Caco-2 (cell line): ENCODE measurements around the gene RUNX1. TPM values are rescaled to one million over a fixed set of nuclear protein-coding genes. Genes with fewer than 3 reads are reported as not detected.
A peak's percentile ranks its signal among the peaks of the same experiment; 100 is the strongest.

Experiments used
- BruUV-seq: library from RNA; stranded (reverse); fragments of 400-500 nt; replicated peaks from 2 replicates; lab custom pipeline; 2021; lab: Mats Ljungman, UMichigan
- CTCF ChIA-PET: fragments of 300-600 bp; sonication (Branson Sonifier 250); formaldehyde crosslinking; loops from one replicate; lab custom pipeline; 2022; ENCODE audit warnings: antibody characterized with exemption; lab: Charles Lee
- POLR2A ChIA-PET: fragments of 300-600 bp; sonication (Branson Sonifier 250); formaldehyde crosslinking; loops from one replicate; lab custom pipeline; 2022; ENCODE audit warnings: antibody characterized with exemption; lab: Charles Lee
- DNase-seq, 2 experiments: peaks; one replicate each; pipeline versions ENCODE4 v3.0.0 to v3.0.0-alpha.2; 2020 to 2022
- H3K27me3 ChIP-seq: replicated peaks from 2 replicates; pipeline ENCODE4 v1.6.0; 2011; ENCODE audit warnings: low read length; ENCODE audit not compliant: control insufficient read depth, insufficient read depth
- H3K36me3 ChIP-seq: 2 replicates; pipeline ENCODE4 v1.5.1; 2011; ENCODE audit warnings: low read length; ENCODE audit not compliant: control insufficient read depth, insufficient read depth
- H3K4me1 ChIP-seq: fragments of 250-450 bp; sonication (Bioruptor Pico); 2 replicates; pipeline ENCODE4 v1.5.1; 2020; ENCODE audit warnings: mild to moderate bottlenecking
- H3K4me3 ChIP-seq: 2 replicates; pipeline ENCODE4 v1.5.1; 2011; ENCODE audit warnings: low read depth, mild to moderate bottlenecking, control low read depth, low read length
- H3K9me3 ChIP-seq: fragments of 250-450 bp; sonication (Bioruptor Pico); 2 replicates; pipeline ENCODE4 v1.5.1; 2020; ENCODE audit warnings: mild to moderate bottlenecking, moderate library complexity
- H3K27ac Mint-ChIP-seq: one replicate; pipeline ENCODE4 v1.8.0; 2022; ENCODE audit warnings: mixed read lengths; ENCODE audit not compliant: unreplicated experiment
- H3K27me3 Mint-ChIP-seq: one replicate; pipeline ENCODE4 v1.8.0; 2022; ENCODE audit warnings: mixed read lengths; ENCODE audit not compliant: insufficient read depth, unreplicated experiment
- H3K36me3 Mint-ChIP-seq: one replicate; pipeline ENCODE4 v1.8.0; 2022; ENCODE audit warnings: mild to moderate bottlenecking, mixed read lengths; ENCODE audit not compliant: insufficient read depth, unreplicated experiment
- H3K4me1 Mint-ChIP-seq: one replicate; pipeline ENCODE4 v1.8.0; 2022; ENCODE audit warnings: low read depth, mixed read lengths; ENCODE audit not compliant: unreplicated experiment
- H3K4me3 Mint-ChIP-seq: one replicate; pipeline ENCODE4 v1.8.0; 2022; ENCODE audit warnings: mild to moderate bottlenecking, moderate library complexity, mixed read lengths; ENCODE audit not compliant: unreplicated experiment
- H3K9me3 Mint-ChIP-seq: one replicate; pipeline ENCODE4 v1.8.0; 2022; ENCODE audit warnings: mixed read lengths; ENCODE audit not compliant: unreplicated experiment
- CTCF ChIP-seq, 2 experiments: fragments of 200-600 bp in 1 of 2; IDR thresholded peaks; 1 replicate in 1 of 2; 2 replicates in 1 of 2; pipeline versions ENCODE4 v1.5.1 to v1.8.0; 2011 to 2022; ENCODE audit warnings: antibody characterized with exemption in 1 of 2, control low read depth in 1 of 2, inconsistent platforms in 1 of 2, low read depth in 1 of 2, low read length in 1 of 2, mild to moderate bottlenecking in 1 of 2, moderate library complexity in 1 of 2; ENCODE audit not compliant: insufficient read depth in 1 of 2, severe bottlenecking in 1 of 2, unreplicated experiment in 1 of 2
- intact Hi-C: fragments of 100-400 bp; cut with micrococcal nuclease; formaldehyde crosslinking; loops from one replicate; pipeline ENCODE4 v1.10.0; 2022; ENCODE audit not compliant: unreplicated experiment
- total RNA-seq: library from RNA; stranded (reverse); gene quantifications from 2 replicates; pipeline ENCODE4 v1.2.3, GENCODE V29; 2022

RUNX1 gene
- total RNA-seq, 1 experiment from 2014 or later = 11.7 TPM

- ChIA-PET POLR2A (no interaction called here), CTCF (interaction anchor here (1.3 kb wide), 1 partner anchor 129 kb away, joined by 6 read pairs; no protein-coding TSS in a partner anchor)
- no peak overlapping the region for H3K4me3 ChIP-seq
- no peaks in the 10 kb centered on the region for H3K36me3 ChIP-seq
- H3K27me3 ChIP-seq = no peaks in the 10 kb centered on the region
- H3K4me3 Mint-ChIP-seq = no peak overlapping the region
- no peak for TF ChIP-seq CTCF (IDR thresholded peaks at IDR 0.05; ENCODE audit: insufficient read depth in 1 of 2, low read depth in 1 of 2, low read length in 1 of 2, severe bottlenecking in 1 of 2, unreplicated experiment in 1 of 2)
- H3K9me3 ChIP-seq = no peaks in the 10 kb centered on the region
- no TSS peak for BruUV-seq
- intact Hi-C loops = loop anchor here (1.0 kb wide), 1 partner anchor 509 kb away; no protein-coding TSS in a partner anchor
- no peaks in the 10 kb centered on the region for H3K27me3 Mint-ChIP-seq
- H3K4me1 ChIP-seq = no peaks in the 10 kb centered on the region
- peaks cover 17% of the 10 kb centered on the region for H3K36me3 Mint-ChIP-seq
- no peaks in the 10 kb centered on the region for H3K9me3 Mint-ChIP-seq
- H3K4me1 Mint-ChIP-seq = no peaks in the 10 kb centered on the region
- DNase-seq = no peak
- H3K27ac Mint-ChIP-seq = no peak overlapping the region
These were observed 158.1 kb downstream of the RUNX1 start for GRCh38 chr21:34890724-34891612.

- no peaks in the 10 kb centered on the region for H3K27me3 ChIP-seq
- H3K4me3 ChIP-seq = no peak overlapping the region
- Mint-ChIP-seq H3K4me1 (no peaks in the 10 kb centered on the region), H3K27me3 (no peaks in the 10 kb centered on the region), H3K27ac (no peak overlapping the region), H3K9me3 (no peaks in the 10 kb centered on the region), H3K4me3 (peak overlapping the region; percentile 93), H3K36me3 (peaks cover 17% of the 10 kb centered on the region)
- ChIA-PET POLR2A (no interaction called here), CTCF (interaction anchor here (1.3 to 2.4 kb wide), 2 partner anchors 129 to 510 kb away, joined by 6 to 23 read pairs; no protein-coding TSS in a partner anchor)
- no peaks in the 10 kb centered on the region for H3K9me3 ChIP-seq
- TF ChIP-seq CTCF (IDR thresholded peaks at IDR 0.05; ENCODE audit: insufficient read depth in 1 of 2, low read depth in 1 of 2, low read length in 1 of 2, severe bottlenecking in 1 of 2, unreplicated experiment in 1 of 2) = no peak
- intact Hi-C loops = loop anchor here (1.0 kb wide), 1 partner anchor 510 kb away; no protein-coding TSS in a partner anchor
- no peak for DNase-seq
- H3K36me3 ChIP-seq = no peaks in the 10 kb centered on the region
- no TSS peak for BruUV-seq
- H3K4me1 ChIP-seq = no peaks in the 10 kb centered on the region
These were observed 158.7 kb downstream of the RUNX1 start for GRCh38 chr21:34890470-34890723.

- POLR2A ChIA-PET = interaction anchor here (0.6 to 1.6 kb wide), 2 partner anchors 343 to 510 kb away, joined by 6 read pairs; no protein-coding TSS in a partner anchor
These were observed 159.2 kb downstream of the RUNX1 start for GRCh38 chr21:34889676-34890469.

More at GRCh38 chr21:34889676-34890469, 159.2 kb downstream of the RUNX1 start:
- H3K9me3 Mint-ChIP-seq = no peaks in the 10 kb centered on the region
- CTCF ChIA-PET = interaction anchor here (0.6 to 5.2 kb wide), 4 partner anchors 130 to 511 kb away, joined by 3 to 47 read pairs (median 14); no protein-coding TSS in a partner anchor
- H3K4me1 Mint-ChIP-seq = no peaks in the 10 kb centered on the region
- Histone ChIP-seq H3K36me3 (no peaks in the 10 kb centered on the region), H3K9me3 (no peaks in the 10 kb centered on the region), H3K4me1 (no peaks in the 10 kb centered on the region), H3K4me3 (peak overlapping the region; percentile 78), H3K27me3 (no peaks in the 10 kb centered on the region)
- peak overlapping the region; percentile 56 for H3K27ac Mint-ChIP-seq
- peaks cover 17% of the 10 kb centered on the region for H3K36me3 Mint-ChIP-seq
- no TSS peak for BruUV-seq
- peak; percentile 53 to 87 for TF ChIP-seq CTCF (IDR thresholded peaks at IDR 0.05; ENCODE audit: insufficient read depth in 1 of 2, low read depth in 1 of 2, low read length in 1 of 2, severe bottlenecking in 1 of 2, unreplicated experiment in 1 of 2)
- peak overlapping the region; percentile 93 for H3K4me3 Mint-ChIP-seq
- intact Hi-C loops = loop anchor here (1.0 to 10.0 kb wide), 2 partner anchors 325 to 510 kb away; no protein-coding TSS in a partner anchor
- H3K27me3 Mint-ChIP-seq = no peaks in the 10 kb centered on the region
- peak; percentile 75 to 84 for DNase-seq
